Cardiac septum (tissue), 1 donor: ENCODE data around the gene GPX4. TPM values are rescaled to one million over a fixed set of nuclear protein-coding genes. Genes with fewer than 3 reads are reported as not detected.

Source experiments
- DNase-seq: peaks from one replicate; pipeline ENCODE4 v3.0.0-alpha.2; 2020; ENCODE audit warnings: low spot score
- intact Hi-C: fragments of 100-400 bp; cut with DNase I; formaldehyde crosslinking; loops from one replicate; pipeline ENCODE4 v1.14.0; 2022
- total RNA-seq: library from RNA; stranded (reverse); fragmentation: NEBNext Ultra II Directional; extraction: Animal tissue kit (Norgen Biotek cat#: 25700); gene quantifications from one replicate; pipeline ENCODE4 v1.2.1, GENCODE V29; 2021
- donor health status: DM: no; HTN: no; CAD: no.

The GPX4 gene
- total RNA-seq, 1 donor from 2014 or later, result 243 TPM

DNA sequence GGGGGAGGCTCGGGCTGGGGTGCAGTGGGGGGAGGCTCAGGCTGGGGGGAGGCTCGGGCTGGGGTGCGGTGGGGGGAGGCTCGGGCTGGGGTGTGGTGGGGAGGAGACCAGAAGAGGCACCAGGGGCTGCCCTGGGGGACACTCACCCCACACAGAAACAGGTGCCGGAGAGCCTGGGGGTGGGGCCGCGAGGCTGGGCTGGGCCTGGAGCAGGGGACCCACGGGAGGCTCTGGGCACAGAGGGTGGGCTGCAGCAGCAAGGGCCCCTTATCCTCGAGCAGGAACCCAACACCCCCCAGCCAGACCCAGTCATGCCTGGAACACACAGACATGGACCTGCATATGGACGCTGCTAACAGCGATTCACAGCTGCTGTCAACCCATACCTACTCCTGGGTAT lies 34.3 kb downstream of the GPX4 start:
- intact Hi-C loops, result no loop called here
- no peak for DNase-seq

DNA sequence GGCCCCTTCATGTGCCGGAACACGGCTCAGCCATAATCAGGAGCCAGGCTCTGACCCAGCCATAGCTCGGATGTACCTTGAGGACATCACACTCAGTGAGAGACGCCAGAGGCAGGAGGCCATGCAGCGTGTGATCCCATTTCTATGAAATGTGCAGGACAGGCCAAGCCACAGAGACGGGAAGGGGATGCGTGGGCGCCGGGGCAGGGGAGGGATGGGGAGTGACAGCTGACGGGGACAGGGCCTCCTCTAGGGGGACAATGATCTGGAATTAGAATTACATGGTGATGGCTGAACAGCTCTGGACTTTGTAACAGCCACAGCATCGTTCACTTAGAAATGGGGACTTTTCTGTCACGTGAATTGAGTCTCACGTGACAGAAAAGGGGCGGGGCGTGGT lies 35.3 kb downstream of the GPX4 start:
- no peak for DNase-seq
- intact Hi-C loops, result no loop called here

- DNase-seq, result no peak
- intact Hi-C loops, result no loop called here
Observed at GRCh38 chr19:1140272-1141027, 36.7 kb downstream of the GPX4 start.

GRCh38 chr19:1141944-1142343 lies 38.1 kb downstream of the GPX4 start:
- intact Hi-C loops, result no loop called here
- no peak for DNase-seq

- no peak for DNase-seq
- intact Hi-C loops, result no loop called here
Observed at GRCh38 chr19:1143828-1144399, 40.1 kb downstream of the GPX4 start.

- intact Hi-C loops, result no loop called here
- DNase-seq, result no peak
Observed at GRCh38 chr19:1144741-1145140, 40.9 kb downstream of the GPX4 start.

DNA sequence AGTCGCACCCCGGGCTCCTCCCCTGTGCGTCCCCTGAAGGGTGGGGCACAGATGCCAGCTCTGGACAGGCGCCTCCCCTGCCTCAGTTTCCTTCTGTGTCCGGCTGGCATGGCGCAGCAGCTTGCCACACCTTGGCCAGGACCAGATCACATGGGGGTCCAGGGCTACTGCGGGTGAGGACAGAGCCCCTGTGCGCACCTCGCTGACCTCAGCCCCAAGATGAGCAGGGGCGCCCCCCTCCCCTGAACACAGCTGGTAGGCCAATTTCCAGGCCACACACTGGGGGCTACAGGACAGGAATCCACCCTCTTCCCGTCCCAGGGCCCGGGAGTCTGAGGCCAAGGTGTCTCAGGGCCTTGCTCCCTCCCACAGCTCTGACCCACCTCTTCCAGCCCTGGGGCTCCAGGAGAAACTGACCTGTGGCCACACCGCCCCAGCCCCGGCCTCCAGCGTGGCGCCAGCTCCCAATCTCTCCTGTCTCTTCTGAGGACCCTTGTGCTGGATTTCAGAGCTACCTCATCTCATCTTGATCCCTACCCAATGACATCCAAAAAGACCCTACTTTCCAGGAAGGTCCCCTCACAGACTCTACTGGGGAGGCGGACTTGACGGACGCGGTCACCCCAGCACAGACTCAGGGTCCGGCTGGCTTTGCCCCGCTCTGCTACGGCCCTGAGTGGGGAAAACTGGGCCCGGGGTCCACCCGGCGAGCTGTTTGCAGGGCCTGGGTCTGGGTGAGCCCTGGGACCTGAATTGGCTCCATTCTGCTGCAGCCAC lies 42.0 kb downstream of the GPX4 start:
- intact Hi-C loops, result no loop called here
- no peak for DNase-seq

GRCh38 chr19:1146412-1146699 lies 42.6 kb downstream of the GPX4 start:
- intact Hi-C loops, result no loop called here
- DNase-seq, result no peak

DNA sequence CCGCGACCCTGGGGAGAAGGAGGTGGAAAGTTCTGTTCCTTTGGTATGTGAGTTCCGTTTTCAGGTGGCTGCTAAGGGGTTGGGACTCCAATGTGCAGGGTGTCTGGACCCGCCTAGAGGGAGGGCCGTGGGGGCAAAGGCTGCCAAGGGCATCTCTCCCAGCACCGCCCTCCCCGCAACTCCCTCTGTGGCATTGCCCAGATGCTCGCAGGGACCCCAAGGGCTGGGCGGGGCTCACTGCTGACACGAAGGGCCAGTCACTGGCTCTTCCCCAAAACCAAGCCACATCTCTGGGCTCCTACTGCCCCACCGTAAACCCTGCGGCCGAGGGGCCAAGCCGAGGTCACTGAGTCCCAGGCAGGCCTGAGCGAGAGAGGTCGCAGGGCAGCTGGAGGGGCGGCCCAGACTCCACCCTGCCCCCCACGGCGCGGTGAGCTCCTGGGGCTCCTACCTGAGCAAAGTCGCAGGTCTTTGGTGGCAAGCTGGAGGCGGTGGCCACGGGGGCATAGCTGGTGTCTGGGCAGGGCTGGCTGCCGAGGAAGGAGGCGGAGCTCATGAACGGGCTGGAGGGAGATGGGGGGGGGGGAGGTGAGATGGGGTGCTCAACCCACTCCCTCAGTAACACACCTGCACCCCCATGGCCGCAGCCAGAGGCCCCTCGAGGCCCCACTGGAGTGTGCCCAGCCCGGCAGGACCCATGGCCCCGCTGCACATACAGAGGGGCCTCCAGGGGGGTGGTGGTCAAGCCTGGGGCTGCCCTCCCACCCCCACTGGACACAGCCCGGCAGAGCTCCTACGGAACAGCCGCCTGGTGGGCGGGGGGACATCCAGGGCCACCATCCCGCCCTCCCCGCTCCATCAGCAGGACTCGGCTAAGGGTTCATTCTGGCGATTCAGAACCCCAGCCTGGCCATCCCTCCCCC lies 43.3 kb downstream of the GPX4 start:
- no peak for DNase-seq
- intact Hi-C loops, result no loop called here

DNA sequence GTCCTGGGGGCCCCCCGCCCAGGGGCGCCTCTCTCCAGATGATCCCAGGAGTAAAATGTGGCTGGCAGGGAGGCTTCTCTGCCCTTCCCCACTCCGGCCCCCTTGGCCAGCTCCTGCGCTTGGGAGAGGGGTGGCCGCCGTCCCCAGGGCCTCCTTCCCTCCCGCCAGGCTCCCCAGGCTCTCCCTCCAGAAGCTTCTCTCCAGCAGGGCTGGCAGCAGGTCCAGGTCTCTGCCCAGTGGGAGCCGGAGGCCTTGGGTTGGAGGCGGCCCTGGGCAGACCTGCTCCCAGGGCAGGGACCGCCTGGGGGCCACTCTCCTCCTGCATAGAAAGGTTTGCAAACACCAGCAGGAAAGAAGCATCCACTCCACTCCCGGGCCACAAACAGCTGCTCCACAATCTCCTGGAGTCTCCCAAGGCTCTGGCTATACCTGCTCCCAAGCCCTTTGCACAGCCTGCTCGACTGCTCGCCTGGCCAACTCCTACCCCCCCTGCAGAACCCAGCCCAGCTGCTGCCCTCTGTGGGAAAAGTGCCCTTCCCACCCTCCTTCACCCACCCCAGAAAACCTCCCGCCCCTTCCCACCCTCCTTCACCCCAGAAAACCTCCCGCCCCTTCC lies 44.2 kb downstream of the GPX4 start:
- intact Hi-C loops, result no loop called here
- no peak for DNase-seq

DNA sequence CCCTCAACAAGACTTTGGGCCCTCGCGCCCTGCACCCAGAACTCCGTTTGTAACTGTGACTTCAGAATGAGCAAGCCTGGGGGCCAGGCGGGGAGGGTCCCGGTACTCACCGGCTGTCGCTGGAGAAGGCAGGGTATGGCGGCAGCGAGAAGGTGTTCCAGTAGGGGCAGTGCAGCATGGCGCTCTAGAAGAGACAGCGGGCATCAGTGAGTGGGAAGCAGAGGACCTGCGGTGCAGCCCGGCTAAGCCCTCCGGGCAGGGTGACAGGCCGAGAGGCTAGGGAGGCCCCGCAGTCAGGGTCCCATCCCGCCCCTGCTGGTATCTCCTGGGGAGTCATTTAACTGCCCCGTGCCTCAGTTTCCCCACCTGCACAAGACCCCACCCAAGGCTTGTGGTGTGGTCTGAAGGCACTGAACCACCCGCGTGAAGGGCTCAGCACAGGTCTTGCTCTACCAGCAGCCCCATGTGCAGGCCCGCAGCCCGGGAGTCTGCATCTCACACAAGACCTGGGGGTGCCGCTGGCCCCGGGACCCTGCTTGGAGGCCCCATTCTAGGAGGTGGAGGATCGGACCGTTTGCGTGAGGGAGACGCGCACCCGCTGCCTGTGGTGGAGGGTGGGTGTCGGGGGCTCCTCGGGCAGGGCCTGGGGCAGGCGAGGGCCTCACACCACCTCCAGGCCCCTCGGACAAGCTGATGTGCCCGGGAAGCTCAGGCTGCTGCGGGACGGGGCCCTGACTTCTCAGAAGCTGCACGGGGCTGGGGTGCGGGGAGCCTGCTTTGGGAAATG lies 45.7 kb downstream of the GPX4 start:
- intact Hi-C loops, result no loop called here
- no peak for DNase-seq

DNA sequence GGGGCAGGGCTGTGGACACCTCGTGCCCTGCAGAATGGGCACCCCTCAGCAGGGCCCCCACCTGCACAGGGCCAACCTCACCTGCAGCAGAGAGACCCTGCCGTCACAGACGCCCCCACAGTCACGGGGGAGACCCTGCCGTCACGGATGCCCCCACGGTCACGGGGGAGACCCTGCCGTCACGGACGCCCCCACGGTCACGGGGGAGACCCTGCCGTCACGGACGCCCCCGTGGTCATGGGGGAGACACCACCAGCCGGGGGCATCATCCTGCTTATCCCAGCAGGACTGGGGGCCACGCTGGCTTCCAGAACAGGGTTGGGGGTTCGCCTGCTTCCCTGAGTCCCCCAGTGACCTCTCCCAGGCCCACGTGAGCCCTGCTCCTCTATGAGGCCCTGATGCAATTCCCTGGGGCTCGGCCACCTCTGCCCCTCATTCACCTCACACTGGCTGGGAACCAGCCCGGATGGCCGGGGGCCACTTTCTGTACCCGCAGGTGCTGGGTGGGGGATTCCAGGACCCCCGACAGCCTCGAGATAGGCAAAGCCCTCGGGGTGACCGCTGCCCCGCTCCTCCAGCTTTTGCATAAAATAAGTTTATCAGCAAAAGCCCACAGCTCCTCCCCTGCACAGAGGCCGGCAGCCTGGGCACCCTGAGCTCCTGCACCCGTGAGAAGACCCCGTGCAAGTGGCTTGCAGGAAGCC lies 46.7 kb downstream of the GPX4 start:
- no peak for DNase-seq
- intact Hi-C loops, result no loop called here

- intact Hi-C loops, result no loop called here
- no peak for DNase-seq
Observed at GRCh38 chr19:1151037-1151724, 47.4 kb downstream of the GPX4 start.

- intact Hi-C loops, result loop anchor here (1.0 kb wide), 1 partner anchor 20 kb away; no protein-coding TSS in a partner anchor
- DNase-seq, result peak; percentile 78
Observed at GRCh38 chr19:1151917-1152587, 48.3 kb downstream of the GPX4 start.

DNA sequence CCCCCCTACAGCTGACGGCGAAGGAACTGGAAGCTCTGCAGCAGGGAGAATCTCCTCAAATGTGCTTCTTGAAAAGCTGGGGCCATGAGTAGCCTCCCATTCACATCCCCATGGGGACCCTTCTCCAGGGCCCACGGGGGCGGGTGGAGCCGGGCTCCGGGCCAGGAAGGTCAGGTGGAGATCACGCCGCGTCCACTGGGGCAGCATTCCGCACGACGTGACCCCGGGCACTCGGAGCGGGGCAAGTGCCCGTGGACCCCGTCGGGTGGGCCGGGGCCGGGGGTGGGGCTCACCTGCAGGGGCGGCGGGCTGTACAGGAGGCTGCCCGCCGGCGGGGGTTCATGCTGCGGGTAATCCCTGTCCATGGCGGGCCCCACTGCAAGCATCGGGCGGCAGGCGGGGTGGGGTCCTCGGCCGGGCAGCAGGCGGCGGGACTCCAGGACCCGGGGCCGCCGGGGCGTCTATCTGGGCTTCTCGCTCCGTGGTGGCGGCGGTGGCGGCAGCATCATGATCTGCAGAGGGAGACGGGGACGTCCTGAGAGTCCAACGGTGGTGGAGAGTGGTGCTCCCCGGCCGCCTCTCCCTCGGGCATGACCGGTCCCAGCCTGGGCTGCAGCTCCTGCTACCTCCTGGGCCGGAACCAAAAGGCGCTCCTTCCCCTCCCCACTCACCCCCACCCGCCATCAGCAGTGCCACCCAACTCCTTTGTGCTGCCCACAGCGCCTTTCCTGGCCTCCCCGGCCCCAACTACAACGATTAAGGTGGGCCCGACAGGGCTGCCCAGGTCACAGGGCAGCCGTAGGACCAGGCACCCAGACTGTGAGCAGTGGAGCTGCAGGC lies 50.3 kb downstream of the GPX4 start:
- intact Hi-C loops, result loop anchor here (2.0 kb wide), 1 partner anchor 51 kb away; the partner anchor contains the start of gene GPX4
- no peak for DNase-seq

DNA sequence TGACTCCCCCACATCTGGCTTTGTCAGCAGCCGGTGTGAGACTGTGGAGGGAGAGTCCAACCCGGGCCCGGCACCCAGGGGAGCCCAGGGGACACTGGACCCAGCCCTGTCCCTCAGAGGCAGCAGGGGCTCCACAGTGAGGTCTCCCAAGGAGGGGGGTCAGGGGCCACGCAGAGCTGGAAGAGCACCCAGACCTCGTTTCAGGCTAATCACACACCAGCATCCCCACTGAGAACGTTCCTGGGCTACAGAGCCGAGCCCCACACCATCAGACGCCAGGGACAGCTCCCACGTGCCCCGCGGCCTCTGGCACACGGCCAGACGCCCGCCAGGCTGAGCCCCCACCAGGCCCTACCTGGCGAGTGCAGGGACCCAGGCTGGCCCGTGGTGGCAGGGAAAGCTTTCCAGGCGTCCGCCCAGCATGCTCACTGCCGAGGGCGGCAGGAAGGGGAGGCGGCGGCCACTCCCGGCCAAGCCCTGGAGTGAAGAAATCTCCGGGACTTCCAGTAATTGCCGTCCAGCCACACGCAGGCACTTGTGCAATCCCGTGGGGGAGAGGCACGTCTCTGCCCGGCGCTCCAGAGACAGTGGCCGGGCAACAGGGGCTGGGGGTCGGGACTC lies 51.0 kb downstream of the GPX4 start:
- intact Hi-C loops, result loop anchor here (2.0 kb wide), 1 partner anchor 52 kb away; the partner anchor contains the start of gene GPX4
- peak; percentile 96 for DNase-seq
